Left cardiac atrium (tissue), 4 donors: ENCODE results near the gene TBL1X. TPM values are rescaled to one million over a fixed set of nuclear protein-coding genes. Genes with fewer than 3 reads are reported as not detected.
"Not testable (repeated sequence)": the region's sequence is repeated elsewhere in the genome, so short reads cannot be mapped to it uniquely, and the experiment has no call there.

Experiments
- ATAC-seq, 2 donors: fragments of 200-7000 bp; cut with Tn5 transposase; one replicate each; pipeline ENCODE4 v1.9.1; 2020; ENCODE audit warnings: mild to moderate bottlenecking in 2 of 2, moderate library complexity in 2 of 2
- DNase-seq: peaks from one replicate; pipeline ENCODE4 v3.0.0-alpha.2; 2020
- intact Hi-C, 2 donors: fragments of 100-400 bp; cut with DNase I; formaldehyde crosslinking; loops; one replicate each; pipeline versions ENCODE4 v1.14.1 to v1.15.1; 2022 to 2023
- long read RNA-seq: library from polyadenylated mRNA; unstranded; transcript quantifications from one replicate; pipeline ENCODE4 v2.0.0, GENCODE V29; 2021
- total RNA-seq, 2 donors: library from RNA; stranded (reverse); fragmentation: NEBNext Ultra II Directional; extraction: Animal tissue kit (Norgen Biotek cat#: 25700); gene quantifications; one replicate each; pipeline ENCODE4 v1.2.1, GENCODE V29; 2021
- donor health status: DM: no; HTN: yes; CAD: no.
- donor health status: DM: no; HTN: yes; CAD: no; lungs with severe emphysema.
- donor health status: DM: yes; HTN: yes; CAD: no.
- donor health status: Dilated cardiomyopathy.

The TBL1X gene
- 10 to 100 TPM in 1 of 2 donors, 1 to 10 TPM in 1; 9.4 to 16.7 TPM for total RNA-seq
- long read RNA-seq, partial matches to known transcripts: 12 of 23 reads
- long read RNA-seq, other reads (novel, unspliced or antisense): 11 of 23 reads

DNA sequence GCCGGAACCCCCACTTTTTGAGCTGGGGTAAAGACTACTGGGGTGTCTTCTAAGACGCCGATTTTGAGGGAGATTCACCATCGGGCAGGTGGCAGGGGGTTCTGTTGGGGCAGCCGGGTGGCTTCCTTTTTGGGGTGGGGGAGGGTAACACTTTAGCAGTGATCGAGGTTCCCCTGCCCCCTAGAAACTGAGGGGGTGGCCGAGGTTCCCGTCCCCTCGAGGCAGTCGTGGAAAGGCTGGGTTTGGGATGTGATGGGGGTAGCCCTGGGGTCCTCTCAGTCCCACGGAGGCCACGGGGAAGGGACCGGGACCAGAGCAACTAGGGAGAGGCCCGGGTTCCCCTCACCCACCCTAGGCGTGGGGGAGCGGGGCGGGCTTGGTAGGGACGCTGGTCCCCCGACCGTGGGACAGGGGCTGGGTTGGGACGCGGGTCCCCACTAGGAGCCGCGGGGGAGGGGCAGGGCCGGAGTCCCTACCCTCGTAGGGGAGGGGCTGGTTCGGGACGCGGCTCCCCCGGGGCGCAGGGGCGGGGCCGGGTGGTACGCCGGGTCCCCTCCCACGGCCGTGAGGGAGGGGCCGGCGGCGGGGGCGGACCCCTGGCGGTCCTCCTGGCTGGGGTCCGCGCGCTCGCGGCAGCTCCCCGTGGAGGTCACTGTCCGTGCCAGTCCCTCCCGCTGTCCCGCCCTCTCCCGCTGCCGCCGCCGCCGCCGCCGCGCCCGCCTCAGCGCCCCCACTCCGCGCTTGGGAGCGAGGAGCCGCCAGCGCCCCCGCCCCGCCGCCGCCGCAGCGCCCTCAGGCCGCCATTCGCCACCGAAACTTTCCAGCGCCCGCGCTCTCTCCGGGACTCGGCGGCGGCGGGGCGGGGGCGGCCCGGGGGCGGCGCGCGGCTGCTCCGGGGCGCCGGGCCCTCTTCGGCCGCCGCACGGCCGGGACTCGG is at the start of gene TBL1X:
Gene TBL1X (plus strand): TSS at position 624 of the 937 bp plus-strand sequence. CDS start 188,529 bp downstream, outside the sequence.
- peak; percentile 58 to 75 for ATAC-seq
- peak; percentile 71 for DNase-seq
- intact Hi-C loops: loop anchor here in 1 of 2 donors (5.0 to 10.0 kb wide), 2 partner anchors 122 to 210 kb away; no protein-coding TSS in a partner anchor

- DNase-seq: no peak
- ATAC-seq: peak; percentile 24 to 34
- intact Hi-C loops: no loop called here
Measured at GRCh38 chrX:9416562-9417348, 48.1 kb upstream of the TBL1X start.

- ATAC-seq (no peak), DNase-seq (no peak)
Measured at GRCh38 chrX:9418262-9418661, 46.6 kb upstream of the TBL1X start.

GRCh38 chrX:9420275-9421265 is 44.3 kb upstream of the TBL1X start:
- intact Hi-C loops: no loop called here
- DNase-seq (no peak), ATAC-seq (no peak)

More at GRCh38 chrX:9418262-9418661, 46.6 kb upstream of the TBL1X start:
- intact Hi-C loops: no loop called here

GRCh38 chrX:9429767-9430166 is 35.1 kb upstream of the TBL1X start:
- ATAC-seq: no peak
- no peak for DNase-seq
- intact Hi-C loops: no loop called here

GRCh38 chrX:9430346-9430921 is 34.4 kb upstream of the TBL1X start:
- DNase-seq (no peak), ATAC-seq (no peak)
- intact Hi-C loops: no loop called here

GRCh38 chrX:9431281-9431680 is 33.6 kb upstream of the TBL1X start:
- no peak for ATAC-seq
- intact Hi-C loops: no loop called here

GRCh38 chrX:9433596-9433995 is 31.3 kb upstream of the TBL1X start:
- no peak for ATAC-seq
- DNase-seq: no peak
- intact Hi-C loops: no loop called here

More at GRCh38 chrX:9431281-9431680, 33.6 kb upstream of the TBL1X start:
- DNase-seq: no peak

- no peak for ATAC-seq
- intact Hi-C loops: no loop called here
Measured at GRCh38 chrX:9434051-9434550, 30.8 kb upstream of the TBL1X start.

GRCh38 chrX:9435086-9435485 is 29.8 kb upstream of the TBL1X start:
- DNase-seq, intact Hi-C loops: not testable (repeated sequence)

More at GRCh38 chrX:9434051-9434550, 30.8 kb upstream of the TBL1X start:
- DNase-seq: no peak

GRCh38 chrX:9436812-9437211 is 28.0 kb upstream of the TBL1X start:
- intact Hi-C loops: no loop called here
- no peak for DNase-seq
- ATAC-seq: no peak

More at GRCh38 chrX:9435086-9435485, 29.8 kb upstream of the TBL1X start:
- ATAC-seq: not testable (repeated sequence)

GRCh38 chrX:9438933-9439494 is 25.8 kb upstream of the TBL1X start:
- DNase-seq (no peak), ATAC-seq (no peak)
- intact Hi-C loops: no loop called here

DNA sequence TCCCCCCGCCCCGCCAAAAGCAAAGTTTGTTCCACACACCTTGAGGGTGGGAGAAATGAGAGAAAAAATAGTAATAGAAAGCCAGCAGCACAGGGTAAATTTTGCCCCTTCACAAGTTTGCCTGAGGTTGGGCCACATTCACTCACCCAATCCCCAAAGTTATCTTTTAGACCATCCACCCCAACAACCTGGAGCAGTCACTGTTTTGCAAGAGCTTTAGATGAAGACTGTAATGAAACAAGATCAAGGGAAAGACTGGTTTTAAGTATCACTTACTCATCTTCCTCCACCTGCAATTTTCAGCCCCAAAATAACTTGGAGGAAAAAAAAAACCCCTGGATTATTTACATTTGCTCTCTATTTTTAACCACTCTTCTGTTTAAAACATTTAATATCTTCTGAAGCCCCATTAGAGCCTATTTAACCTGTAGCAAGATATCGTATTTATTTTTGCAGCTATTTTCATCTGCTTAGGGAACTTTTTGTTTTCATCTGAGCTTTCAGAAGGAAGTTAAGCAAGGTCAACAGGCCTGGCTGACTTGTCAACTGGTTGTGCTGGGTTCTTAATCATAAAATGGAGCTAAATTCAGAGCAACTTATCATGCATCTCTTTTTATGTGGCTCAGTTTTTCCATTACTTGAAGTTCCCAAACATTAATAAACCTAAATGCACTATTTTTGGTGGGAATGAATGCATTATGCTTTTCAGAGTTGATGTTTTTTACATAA is 24.6 kb upstream of the TBL1X start:
- ATAC-seq (no peak), DNase-seq (no peak)
- intact Hi-C loops: no loop called here

DNA sequence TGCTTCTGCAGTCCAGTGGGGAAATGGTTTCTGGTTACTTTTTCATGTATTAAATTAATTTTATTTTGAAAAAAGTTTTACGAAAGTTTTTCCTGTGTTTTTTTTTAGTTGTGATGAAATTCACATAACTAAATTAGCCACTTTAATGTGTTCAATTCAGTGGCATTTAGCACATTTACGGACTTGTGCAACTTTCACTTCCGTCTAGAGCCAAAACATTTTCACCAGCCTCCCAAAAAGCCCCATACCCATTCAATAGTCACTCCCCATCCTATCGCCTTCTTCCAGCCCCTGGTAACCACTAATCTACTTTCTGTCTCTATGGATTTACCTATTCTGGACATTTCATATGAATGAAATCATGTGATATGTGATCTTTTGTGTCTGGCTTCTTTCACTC is 22.8 kb upstream of the TBL1X start:
- DNase-seq (no peak), ATAC-seq (no peak)
- intact Hi-C loops: no loop called here

DNA sequence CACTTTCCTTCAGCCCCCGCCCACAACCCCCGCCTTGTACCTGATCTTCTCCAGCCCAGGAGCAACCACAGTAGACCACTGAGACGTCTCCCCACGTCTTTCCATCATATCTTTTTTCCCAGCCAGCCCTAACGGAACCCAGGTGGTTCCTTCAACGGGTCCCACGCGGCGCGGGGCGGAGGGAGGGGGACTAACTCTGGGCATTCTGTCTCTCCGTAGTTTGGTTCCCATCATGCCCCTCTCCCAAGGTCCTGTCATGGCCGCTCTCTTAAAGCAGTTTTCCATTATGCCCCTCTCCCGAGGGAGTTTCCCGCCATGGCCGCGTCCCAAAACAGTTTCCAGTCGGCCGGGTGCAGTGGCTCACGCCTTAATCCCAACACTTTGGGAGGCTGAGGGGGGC is 21.5 kb upstream of the TBL1X start:
- no peak for DNase-seq
- intact Hi-C loops: no loop called here
- ATAC-seq: no peak

- ATAC-seq: no peak
- DNase-seq: no peak
- intact Hi-C loops: no loop called here
Measured at GRCh38 chrX:9447906-9448305, 17.0 kb upstream of the TBL1X start.
